ENCODE data around the gene SCAMP5.

SCAMP5 gene

GRCh38 chr15:74958908-74959585 is 36.3 kb upstream of the SCAMP5 start:
- TF ChIP-seq CTCF (conservative IDR thresholded peaks at IDR 0.05; ENCODE audit: low read length) (no peak), EZH2phosphoT487 (IDR thresholded peaks at IDR 0.05; ENCODE audit: borderline replicate concordance) (no peak)
- Histone ChIP-seq H3K4me2 (ENCODE audit: low read depth, low read length, poor library complexity, severe bottlenecking) (no peak overlapping the region), H3K79me2 (ENCODE audit: insufficient read depth, low read length) (no peaks in the 10 kb centered on the region), H4K20me1 (ENCODE audit: insufficient read depth, low read length, poor library complexity, severe bottlenecking) (no peaks in the 10 kb centered on the region), H3K9me3 (ENCODE audit: insufficient read depth, low read depth, low read length) (no peaks in the 10 kb centered on the region), H2AFZ (ENCODE audit: low read length) (no peak overlapping the region), H3K9me2 (replicated peaks; ENCODE audit: low read depth, low read length) (no peaks in the 10 kb centered on the region), H3K4me3 (ENCODE audit: low read length, poor library complexity, severe bottlenecking) (no peak overlapping the region), H3K4me1 (ENCODE audit: insufficient read depth, low read length, poor library complexity, severe bottlenecking) (peaks cover 3% of the 10 kb centered on the region), H3K36me3 (ENCODE audit: insufficient read depth, low read length) (no peaks in the 10 kb centered on the region), H3K27me3 (ENCODE audit: insufficient read depth, low read length, poor library complexity, severe bottlenecking) (no peaks in the 10 kb centered on the region), H3K9ac (ENCODE audit: low read depth, low read length, poor library complexity, severe bottlenecking) (no peak overlapping the region), H3F3A (ENCODE audit: low read depth) (no peaks in the 10 kb centered on the region)

GRCh38 chr15:74959586-74959939 is 35.8 kb upstream of the SCAMP5 start:
- Histone ChIP-seq H3K9ac (ENCODE audit: low read depth, low read length, poor library complexity, severe bottlenecking) (no peak overlapping the region), H3K79me2 (ENCODE audit: insufficient read depth, low read length) (no peaks in the 10 kb centered on the region), H3K4me2 (ENCODE audit: low read depth, low read length, poor library complexity, severe bottlenecking) (no peak overlapping the region), H3F3A (ENCODE audit: low read depth) (no peaks in the 10 kb centered on the region), H3K36me3 (ENCODE audit: insufficient read depth, low read length) (no peaks in the 10 kb centered on the region), H3K9me2 (replicated peaks; ENCODE audit: low read depth, low read length) (no peaks in the 10 kb centered on the region), H3K4me3 (ENCODE audit: low read length, poor library complexity, severe bottlenecking) (no peak overlapping the region), H3K27me3 (ENCODE audit: insufficient read depth, low read length, poor library complexity, severe bottlenecking) (no peaks in the 10 kb centered on the region), H3K4me1 (ENCODE audit: insufficient read depth, low read length, poor library complexity, severe bottlenecking) (peaks cover 3% of the 10 kb centered on the region), H2AFZ (ENCODE audit: low read length) (no peak overlapping the region), H4K20me1 (ENCODE audit: insufficient read depth, low read length, poor library complexity, severe bottlenecking) (no peaks in the 10 kb centered on the region), H3K9me3 (ENCODE audit: insufficient read depth, low read depth, low read length) (no peaks in the 10 kb centered on the region)
- TF ChIP-seq CTCF (conservative IDR thresholded peaks at IDR 0.05; ENCODE audit: low read length) = no peak
- no peak for TF ChIP-seq EZH2phosphoT487 (IDR thresholded peaks at IDR 0.05; ENCODE audit: borderline replicate concordance)

GRCh38 chr15:74960286-74960685 is 35.1 kb upstream of the SCAMP5 start:
- Histone ChIP-seq H3K4me2 (ENCODE audit: low read depth, low read length, poor library complexity, severe bottlenecking) (no peak overlapping the region), H3K4me1 (ENCODE audit: insufficient read depth, low read length, poor library complexity, severe bottlenecking) (peaks cover 3% of the 10 kb centered on the region), H3K36me3 (ENCODE audit: insufficient read depth, low read length) (no peaks in the 10 kb centered on the region), H2AFZ (ENCODE audit: low read length) (no peak overlapping the region), H3K9me2 (replicated peaks; ENCODE audit: low read depth, low read length) (no peaks in the 10 kb centered on the region), H3K79me2 (ENCODE audit: insufficient read depth, low read length) (no peaks in the 10 kb centered on the region), H3K9me3 (ENCODE audit: insufficient read depth, low read depth, low read length) (no peaks in the 10 kb centered on the region), H3F3A (ENCODE audit: low read depth) (no peaks in the 10 kb centered on the region), H4K20me1 (ENCODE audit: insufficient read depth, low read length, poor library complexity, severe bottlenecking) (no peaks in the 10 kb centered on the region), H3K27me3 (ENCODE audit: insufficient read depth, low read length, poor library complexity, severe bottlenecking) (no peaks in the 10 kb centered on the region), H3K9ac (ENCODE audit: low read depth, low read length, poor library complexity, severe bottlenecking) (no peak overlapping the region), H3K4me3 (ENCODE audit: low read length, poor library complexity, severe bottlenecking) (no peak overlapping the region)
- TF ChIP-seq EZH2phosphoT487 (IDR thresholded peaks at IDR 0.05; ENCODE audit: borderline replicate concordance) (no peak), CTCF (conservative IDR thresholded peaks at IDR 0.05; ENCODE audit: low read length) (no peak)
